H9 (cell line): ENCODE data around the gene ZNF524. TPM values are rescaled to one million over a fixed set of nuclear protein-coding genes. Genes with fewer than 3 reads are reported as not detected.

Source experiments
- DNase-seq: peaks from one replicate; pipeline ENCODE4 v3.0.0-alpha.2; 2017
- H2AFZ ChIP-seq: one replicate; pipeline ENCODE4 v1.6.1; 2013; ENCODE audit warnings: mild to moderate bottlenecking, low read length, control low read depth, moderate library complexity
- H2AK5ac ChIP-seq: 2 replicates; pipeline ENCODE4 v1.6.1; 2013; ENCODE audit warnings: low read length, control low read depth, mixed read lengths; ENCODE audit not compliant: insufficient read length
- H2BK120ac ChIP-seq: one replicate; pipeline ENCODE4 v1.6.1; 2013; ENCODE audit warnings: low read depth, mild to moderate bottlenecking, low read length, control low read depth, inconsistent platforms; ENCODE audit not compliant: poor library complexity, severe bottlenecking
- H2BK12ac ChIP-seq: 2 replicates; pipeline ENCODE4 v1.6.1; 2013; ENCODE audit warnings: low read length, control low read depth, mixed read lengths, low read depth; ENCODE audit not compliant: insufficient read length
- H2BK15ac ChIP-seq: 2 replicates; pipeline ENCODE4 v1.6.1; 2013; ENCODE audit warnings: low read depth, low read length, control low read depth
- H2BK20ac ChIP-seq: one replicate; pipeline ENCODE4 v1.6.1; 2013; ENCODE audit warnings: low read depth, mild to moderate bottlenecking, low read length, control low read depth, inconsistent platforms; ENCODE audit not compliant: poor library complexity, severe bottlenecking
- H2BK5ac ChIP-seq: 2 replicates; pipeline ENCODE4 v1.6.1; 2013; ENCODE audit warnings: low read length, control low read depth, mixed read lengths; ENCODE audit not compliant: insufficient read length
- H3K14ac ChIP-seq: 2 replicates; pipeline ENCODE4 v1.6.1; 2013; ENCODE audit warnings: low read length, control low read depth; ENCODE audit not compliant: insufficient read depth
- H3K18ac ChIP-seq: 2 replicates; pipeline ENCODE4 v1.6.1; 2013; ENCODE audit warnings: low read depth, mild to moderate bottlenecking, mixed read lengths, low read length, control low read depth; ENCODE audit not compliant: insufficient read length
- H3K23ac ChIP-seq: 2 replicates; pipeline ENCODE4 v1.6.1; 2013; ENCODE audit warnings: low read length, control low read depth, mixed read lengths, low read depth; ENCODE audit not compliant: insufficient read length
- H3K23me2 ChIP-seq: 2 replicates; pipeline ENCODE4 v1.6.1; 2013; ENCODE audit warnings: low read depth, mild to moderate bottlenecking, mixed read lengths, low read length, control low read depth; ENCODE audit not compliant: insufficient read length, poor library complexity, severe bottlenecking
- H3K27ac ChIP-seq: 2 replicates; pipeline ENCODE4 v1.5.1; 2013; ENCODE audit warnings: low read length, control low read depth, mixed read lengths, low read depth; ENCODE audit not compliant: insufficient read length
- H3K27me3 ChIP-seq: 2 replicates; pipeline ENCODE4 v1.6.1; 2013; ENCODE audit warnings: low read length, control low read depth, inconsistent platforms; ENCODE audit not compliant: insufficient read depth
- H3K4ac ChIP-seq: 2 replicates; pipeline ENCODE4 v1.6.1; 2013; ENCODE audit warnings: low read depth, mild to moderate bottlenecking, control low read depth, inconsistent platforms, low read length, moderate library complexity
- H3K4me1 ChIP-seq: 2 replicates; pipeline ENCODE4 v1.6.1; 2013; ENCODE audit warnings: low read length, control low read depth, inconsistent platforms; ENCODE audit not compliant: insufficient read depth
- H3K4me2 ChIP-seq: 2 replicates; pipeline ENCODE4 v1.6.1; 2013; ENCODE audit warnings: low read length, control low read depth, mixed read lengths; ENCODE audit not compliant: insufficient read length, insufficient read depth
- H3K56ac ChIP-seq: 2 replicates; pipeline ENCODE4 v1.6.1; 2013; ENCODE audit warnings: low read depth, mild to moderate bottlenecking, mixed read lengths, low read length, control low read depth; ENCODE audit not compliant: insufficient read length
- H3K79me1 ChIP-seq: 2 replicates; pipeline ENCODE4 v1.6.1; 2013; ENCODE audit warnings: low read depth, mild to moderate bottlenecking, moderate library complexity, low read length, control low read depth, inconsistent platforms; ENCODE audit not compliant: insufficient read depth, poor library complexity, severe bottlenecking
- H3K79me2 ChIP-seq: 2 replicates; pipeline ENCODE4 v1.6.1; 2013; ENCODE audit warnings: low read length, control low read depth, inconsistent platforms; ENCODE audit not compliant: insufficient read depth
- H3K9ac ChIP-seq: 2 replicates; pipeline ENCODE4 v1.6.1; 2013; ENCODE audit warnings: low read length, control low read depth, mixed read lengths; ENCODE audit not compliant: insufficient read length; ENCODE audit errors: extremely low read depth
- H3K9me3 ChIP-seq: one replicate; pipeline ENCODE4 v1.6.1; 2013; ENCODE audit warnings: low read depth, low read length, inconsistent platforms; ENCODE audit not compliant: control insufficient read depth
- H3T11ph ChIP-seq: one replicate; pipeline ENCODE4 v1.6.1; 2013; ENCODE audit warnings: mild to moderate bottlenecking, low read length, control low read depth, inconsistent platforms
- H4K20me1 ChIP-seq: one replicate; pipeline ENCODE4 v1.6.1; 2013; ENCODE audit not compliant: control insufficient read depth, insufficient read length, insufficient read depth
- H4K5ac ChIP-seq: 2 replicates; pipeline ENCODE4 v1.6.1; 2013; ENCODE audit warnings: low read depth, mild to moderate bottlenecking, mixed read lengths, low read length, control low read depth; ENCODE audit not compliant: insufficient read length
- H4K8ac ChIP-seq: replicated peaks from 2 replicates; pipeline ENCODE4 v1.6.1; 2013; ENCODE audit warnings: low read length, control low read depth, mixed read lengths, low read depth; ENCODE audit not compliant: insufficient read length
- H4K91ac ChIP-seq: 2 replicates; pipeline ENCODE4 v1.6.1; 2013; ENCODE audit warnings: low read depth, mild to moderate bottlenecking, moderate library complexity, mixed read lengths, low read length, control low read depth; ENCODE audit not compliant: insufficient read length
- H3K27ac Mint-ChIP-seq, 3 experiments: 2 replicates in 2 of 3; 3 replicates in 1 of 3; pipeline ENCODE4 v1.8.0; 2020 to 2021; ENCODE audit warnings: mixed read lengths in 3 of 3, mild to moderate bottlenecking in 1 of 3, moderate library complexity in 1 of 3
- H3K27me3 Mint-ChIP-seq: 2 replicates; pipeline ENCODE4 v1.8.0; 2021; ENCODE audit warnings: low read depth, mild to moderate bottlenecking, moderate library complexity, mixed read lengths
- H3K36me3 Mint-ChIP-seq, 3 experiments: 2 replicates in 2 of 3; 3 replicates in 1 of 3; pipeline ENCODE4 v1.8.0; 2020 to 2021; ENCODE audit warnings: low read depth in 3 of 3, mixed read lengths in 3 of 3; ENCODE audit not compliant: insufficient read depth in 1 of 3
- H3K4me1 Mint-ChIP-seq, 2 experiments: 2 replicates each; pipeline ENCODE4 v1.8.0; 2020; ENCODE audit warnings: mixed read lengths in 2 of 2
- H3K4me3 Mint-ChIP-seq, 2 experiments: 2 replicates in 1 of 2; 3 replicates in 1 of 2; pipeline ENCODE4 v1.8.0; 2020 to 2021; ENCODE audit warnings: mild to moderate bottlenecking in 2 of 2, mixed read lengths in 2 of 2, moderate library complexity in 1 of 2
- H3K9me3 Mint-ChIP-seq, 2 experiments: 2 replicates in 1 of 2; 3 replicates in 1 of 2; pipeline ENCODE4 v1.8.0; 2020; ENCODE audit warnings: mild to moderate bottlenecking in 2 of 2, mixed read lengths in 2 of 2, moderate library complexity in 1 of 2
- CTCF ChIP-seq: fragments of 200-600 bp; sonication (generic); conservative IDR thresholded peaks from 3 replicates; pipeline ENCODE4 v1.8.0; 2021; ENCODE audit warnings: antibody characterized with exemption, mild to moderate bottlenecking
- WGBS: extraction: QIAGEN DNeasy Blood & Tissue Kit; methylation state at CpG from one replicate; pipeline ENCODE4 v1.1.7; 2013; ENCODE audit warnings: missing lambda C conversion rate, low lambda C conversion rate, mixed read lengths; ENCODE audit not compliant: insufficient read length; ENCODE audit errors: extremely low coverage; 5-methylcytosine and 5-hydroxymethylcytosine counted together
- total RNA-seq: library from RNA; stranded (reverse); gene quantifications from 2 replicates; pipeline ENCODE4 v1.2.1, GENCODE V29; 2021

The ZNF524 gene
- total RNA-seq, 1 experiment from 2014 or later, result 3.0 TPM

- Histone ChIP-seq H3K23me2 (peaks cover 8% of the 10 kb centered on the region), H3K27ac (no peak overlapping the region), H3K18ac (no peak overlapping the region), H3K27me3 (no peaks in the 10 kb centered on the region), H3K79me1 (peaks cover 4% of the 10 kb centered on the region), H2BK5ac (no peak overlapping the region), H3K23ac (no peak overlapping the region), H3K4me2 (no peak overlapping the region), H3K4ac (no peak overlapping the region), H3K9ac (no peak overlapping the region), H3K9me3 (no peaks in the 10 kb centered on the region), H4K8ac (no peak overlapping the region), H3K79me2 (no peaks in the 10 kb centered on the region; the same call in 1 of the 2 replicates), H2BK12ac (no peak overlapping the region), H4K91ac (no peak overlapping the region), H2BK120ac (no peak overlapping the region), H3K14ac (no peak overlapping the region), H3T11ph (no peak overlapping the region), H4K20me1 (no peaks in the 10 kb centered on the region), H2AK5ac (no peak overlapping the region), H3K4me1 (peaks cover 4% of the 10 kb centered on the region; the same call in 1 of the 2 replicates), H3K56ac (no peak overlapping the region), H2BK15ac (no peak overlapping the region), H2BK20ac (no peak overlapping the region), H4K5ac (no peak overlapping the region), H2AFZ (no peak overlapping the region)
- Mint-ChIP-seq H3K4me3 (peak overlapping the region; percentile 74 to 87), H3K27me3 (no peaks in the 10 kb centered on the region), H3K27ac (peak overlapping the region in 2 of 3 experiments; percentile 65 to 93; a peak in 4 of 7 replicates), H3K9me3 (peaks cover 2 to 4% of the 10 kb centered on the region in 2 experiments; a peak in 2 of 5 replicates), H3K36me3 (peaks cover 10 to 15% (median 13%) of the 10 kb centered on the region in 3 experiments), H3K4me1 (peaks cover 34 to 35% of the 10 kb centered on the region in 2 experiments)
- 100% methylated on average over 2 of the region's 22 CpGs for WGBS
- TF ChIP-seq CTCF, result no peak
- DNase-seq, result peak; percentile 85
Measured at GRCh38 chr19:55603581-55604292, 3.6 kb downstream of the ZNF524 start.
